Activated T-cell treated with anti-CD3 and anti-CD28 coated beads, Interleukin-2, amount 50 U/mL, for 4 hours (primary cell): ENCODE measurements around the gene KDM4D. TPM values are rescaled to one million over a fixed set of nuclear protein-coding genes. Genes with fewer than 3 reads are reported as not detected.
"Not testable (repeated sequence)": the region's sequence is repeated elsewhere in the genome, so short reads cannot be mapped to it uniquely, and the experiment has no call there.

Experiments
- ATAC-seq, 2 donors: fragments of 200-7000 bp; cut with Tn5 transposase; one replicate each; pipeline ENCODE4 v1.10.0; 2021
- DNase-seq: peaks from one replicate; pipeline ENCODE4 v3.0.0-alpha.2; 2020
- H3K27me3 Mint-ChIP-seq: one replicate; pipeline ENCODE4 v1.8.0; 2021; ENCODE audit warnings: low read depth, mixed read lengths
- H3K36me3 Mint-ChIP-seq: one replicate; pipeline ENCODE4 v1.8.0; 2022; ENCODE audit warnings: mixed read lengths; ENCODE audit not compliant: insufficient read depth
- H3K4me1 Mint-ChIP-seq: one replicate; pipeline ENCODE4 v1.8.0; 2021; ENCODE audit warnings: low read depth, mixed read lengths
- H3K4me3 Mint-ChIP-seq: one replicate; pipeline ENCODE4 v1.8.0; 2021; ENCODE audit warnings: mild to moderate bottlenecking, moderate library complexity, mixed read lengths
- H3K9me3 Mint-ChIP-seq: one replicate; pipeline ENCODE4 v1.8.0; 2021; ENCODE audit warnings: mixed read lengths
- total RNA-seq, 3 donors: library from RNA; stranded (reverse); gene quantifications; one replicate each; pipeline ENCODE4 v1.2.1, GENCODE V29; 2021

The KDM4D gene
- total RNA-seq, 3 donors from 2014 or later = 0.76 to 1.1 (median 0.90) TPM

GRCh38 chr11:94974178-94974577, 669 bp downstream of the KDM4D start:
- peak overlapping the region; percentile 97 for H3K4me3 Mint-ChIP-seq
- H3K4me1 Mint-ChIP-seq = peaks cover 25% of the 10 kb centered on the region
- H3K27me3 Mint-ChIP-seq = no peaks in the 10 kb centered on the region
- no peaks in the 10 kb centered on the region for H3K9me3 Mint-ChIP-seq
- ATAC-seq = no peak
- no peak for DNase-seq
- H3K36me3 Mint-ChIP-seq = peaks cover 20% of the 10 kb centered on the region

- Mint-ChIP-seq H3K4me3 (no peak overlapping the region), H3K27me3 (no peaks in the 10 kb centered on the region)
- no peak for ATAC-seq
These were observed 2.1 kb downstream of the KDM4D start for GRCh38 chr11:94975599-94975998.

GRCh38 chr11:94987378-94987777, 13.9 kb downstream of the KDM4D start:
- Mint-ChIP-seq H3K4me1 (no peaks in the 10 kb centered on the region), H3K36me3 (no peaks in the 10 kb centered on the region), H3K27me3 (peaks cover 31% of the 10 kb centered on the region), H3K4me3 (no peak overlapping the region), H3K9me3 (no peaks in the 10 kb centered on the region)
- ATAC-seq (no peak), DNase-seq (no peak)

More at GRCh38 chr11:94975599-94975998, 2.1 kb downstream of the KDM4D start:
- Mint-ChIP-seq H3K9me3 (no peaks in the 10 kb centered on the region), H3K36me3 (peaks cover 9% of the 10 kb centered on the region), H3K4me1 (peaks cover 22% of the 10 kb centered on the region)
- DNase-seq = no peak

GRCh38 chr11:94988748-94989147, 15.2 kb downstream of the KDM4D start:
- Mint-ChIP-seq H3K4me3 (no peak overlapping the region), H3K27me3 (peaks cover 31% of the 10 kb centered on the region), H3K36me3 (no peaks in the 10 kb centered on the region), H3K9me3 (no peaks in the 10 kb centered on the region), H3K4me1 (no peaks in the 10 kb centered on the region)
- no peak for DNase-seq
- ATAC-seq = no peak

- DNase-seq (no peak), ATAC-seq (no peak)
- Mint-ChIP-seq H3K27me3 (peaks cover 19% of the 10 kb centered on the region), H3K9me3 (no peaks in the 10 kb centered on the region), H3K36me3 (peaks cover 2% of the 10 kb centered on the region), H3K4me3 (no peak overlapping the region), H3K4me1 (no peaks in the 10 kb centered on the region)
These were observed 20.0 kb downstream of the KDM4D start for GRCh38 chr11:94993400-94993943.

GRCh38 chr11:94997437-94997836, 23.9 kb downstream of the KDM4D start:
- Mint-ChIP-seq H3K36me3 (peaks cover 2% of the 10 kb centered on the region), H3K9me3 (no peaks in the 10 kb centered on the region), H3K4me3 (no peak overlapping the region), H3K4me1 (no peaks in the 10 kb centered on the region), H3K27me3 (no peaks in the 10 kb centered on the region)
- no peak for ATAC-seq
- DNase-seq = no peak

- H3K9me3 Mint-ChIP-seq = no peaks in the 10 kb centered on the region
- H3K36me3 Mint-ChIP-seq = peaks cover 2% of the 10 kb centered on the region
- H3K27me3 Mint-ChIP-seq = no peaks in the 10 kb centered on the region
- H3K4me1 Mint-ChIP-seq = no peaks in the 10 kb centered on the region
- ATAC-seq (no peak), DNase-seq (no peak)
- no peak overlapping the region for H3K4me3 Mint-ChIP-seq
These were observed 24.8 kb downstream of the KDM4D start for GRCh38 chr11:94998285-94998684.

GRCh38 chr11:95003716-95004115, 30.2 kb downstream of the KDM4D start:
- ATAC-seq = no peak
- no peak for DNase-seq
- peaks cover 2% of the 10 kb centered on the region for H3K27me3 Mint-ChIP-seq
- no peaks in the 10 kb centered on the region for H3K36me3 Mint-ChIP-seq
- no peak overlapping the region for H3K4me3 Mint-ChIP-seq
- H3K4me1 Mint-ChIP-seq = no peaks in the 10 kb centered on the region
- H3K9me3 Mint-ChIP-seq = peaks cover 3% of the 10 kb centered on the region

- H3K27me3 Mint-ChIP-seq = peaks cover 7% of the 10 kb centered on the region
- H3K36me3 Mint-ChIP-seq = no peaks in the 10 kb centered on the region
- H3K4me3 Mint-ChIP-seq = no peak overlapping the region
- H3K4me1 Mint-ChIP-seq = no peaks in the 10 kb centered on the region
- DNase-seq (no peak), ATAC-seq (no peak)
- H3K9me3 Mint-ChIP-seq = peaks cover 3% of the 10 kb centered on the region
These were observed 32.1 kb downstream of the KDM4D start for GRCh38 chr11:95005642-95006041.

- no peaks in the 10 kb centered on the region for H3K4me1 Mint-ChIP-seq
- H3K27me3 Mint-ChIP-seq = peaks cover 32% of the 10 kb centered on the region
- ATAC-seq (no peak), DNase-seq (no peak)
- no peak overlapping the region for H3K4me3 Mint-ChIP-seq
- H3K9me3 Mint-ChIP-seq = peaks cover 3% of the 10 kb centered on the region
- no peaks in the 10 kb centered on the region for H3K36me3 Mint-ChIP-seq
These were observed 37.9 kb downstream of the KDM4D start for GRCh38 chr11:95011376-95011775.

- Mint-ChIP-seq H3K36me3 (no peaks in the 10 kb centered on the region), H3K9me3 (no peaks in the 10 kb centered on the region), H3K4me1 (no peaks in the 10 kb centered on the region), H3K4me3 (no peak overlapping the region), H3K27me3 (peaks cover 28% of the 10 kb centered on the region)
- no peak for DNase-seq
- no peak for ATAC-seq
These were observed 40.8 kb downstream of the KDM4D start for GRCh38 chr11:95014184-95014821.

- Mint-ChIP-seq H3K36me3 (no peaks in the 10 kb centered on the region), H3K4me1 (no peaks in the 10 kb centered on the region), H3K9me3 (no peaks in the 10 kb centered on the region), H3K4me3 (no peak overlapping the region), H3K27me3 (peaks cover 26% of the 10 kb centered on the region)
- no peak for DNase-seq
- no peak for ATAC-seq
These were observed 42.6 kb downstream of the KDM4D start for GRCh38 chr11:95016139-95016538.

- H3K27me3 Mint-ChIP-seq, H3K4me3 Mint-ChIP-seq, DNase-seq, H3K4me1 Mint-ChIP-seq, ATAC-seq, H3K9me3 Mint-ChIP-seq, H3K36me3 Mint-ChIP-seq: not testable (repeated sequence)
These were observed 48.0 kb downstream of the KDM4D start for GRCh38 chr11:95021468-95021867.

GRCh38 chr11:95024958-95025357, 51.4 kb downstream of the KDM4D start, which contains the start of gene KDM4E:
KDM4E (plus strand) TSS chr11:95025258; CDS start chr11:95025558, 300 bp downstream.
- ATAC-seq (no peak), DNase-seq (no peak)
- H3K4me1 Mint-ChIP-seq = no peaks in the 10 kb centered on the region
- H3K9me3 Mint-ChIP-seq = no peaks in the 10 kb centered on the region
- no peak within 1 kb of the TSS for H3K4me3 Mint-ChIP-seq
- H3K36me3 Mint-ChIP-seq = no peaks in the 10 kb centered on the region
- H3K27me3 Mint-ChIP-seq = no peaks in the 10 kb centered on the region

GRCh38 chr11:95025594-95025993, 52.1 kb downstream of the KDM4D start:
- ATAC-seq, H3K9me3 Mint-ChIP-seq, DNase-seq, H3K4me1 Mint-ChIP-seq, H3K27me3 Mint-ChIP-seq, H3K4me3 Mint-ChIP-seq, H3K36me3 Mint-ChIP-seq: not testable (repeated sequence)
